Hematopoietic multipotent progenitor cell treated with erythropoietin and hydrocortisone succinate and interleukin-3 and kit ligand, for 15 days (in vitro differentiated cells): ENCODE measurements around the gene CAMK1G.

Experiments
- DNase-seq: peaks from one replicate; pipeline ENCODE4 v3.0.0-alpha.2; 2015; ENCODE audit warnings: low spot score

Gene CAMK1G

DNA sequence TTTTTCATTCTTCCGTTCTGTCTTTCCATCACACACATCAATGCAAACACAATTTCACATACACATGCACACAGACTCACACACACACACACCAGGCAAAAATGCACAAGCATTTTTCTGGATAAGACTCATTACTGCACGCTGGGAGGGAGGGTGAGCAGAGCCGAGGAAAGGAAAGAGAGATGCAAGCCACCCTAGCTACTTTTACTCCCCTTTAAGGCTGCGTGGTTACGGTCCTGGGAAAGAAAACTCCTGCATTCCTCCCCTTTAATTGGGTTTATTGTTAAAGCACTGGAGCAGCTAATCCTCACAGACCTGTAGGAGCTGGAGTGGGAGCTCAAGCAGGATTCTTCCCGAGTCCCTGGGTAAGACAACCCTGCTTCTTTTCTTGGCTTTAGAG is at the start of gene CAMK1G:
CAMK1G (plus strand) TSS at position 307 of the 400 bp plus-strand sequence. CDS start 11,270 bp downstream, outside the sequence.
- no peak for DNase-seq

DNA sequence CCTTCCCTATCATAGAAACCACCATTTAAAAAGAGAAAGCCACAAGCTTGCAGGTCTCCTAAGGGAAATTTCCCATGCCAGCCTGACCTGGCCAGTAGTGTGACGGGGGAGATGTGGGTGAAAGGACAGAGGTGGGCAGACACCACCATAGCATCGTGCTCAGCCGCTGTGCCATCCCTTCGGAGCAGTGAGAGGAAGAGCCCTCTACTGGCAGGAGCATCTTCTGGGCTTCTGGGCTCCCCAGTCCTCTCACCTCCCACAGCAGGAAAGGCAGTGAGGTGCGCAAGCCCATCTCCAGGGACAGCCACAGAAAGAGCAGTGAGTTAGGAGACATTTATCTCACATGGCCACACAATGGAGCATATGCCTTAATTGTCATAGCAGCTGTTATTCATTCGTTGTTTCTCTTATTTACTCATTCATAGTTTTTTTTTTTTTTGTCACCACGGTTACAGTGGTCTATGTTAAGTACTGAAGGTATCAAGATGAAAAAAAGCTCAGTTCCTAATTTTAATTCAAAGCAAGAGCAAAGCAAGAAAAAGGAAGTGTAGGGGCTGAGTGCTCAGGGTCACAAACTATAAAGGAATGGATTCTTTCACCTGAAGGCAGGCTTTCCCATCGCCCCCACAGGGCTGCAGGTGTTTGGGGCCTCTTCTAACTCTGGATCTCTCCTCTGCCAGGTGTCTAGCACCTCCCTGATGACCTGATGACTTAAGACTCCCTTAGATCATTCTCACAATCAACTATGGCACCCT is 48.8 kb upstream of the CAMK1G start:
- DNase-seq: no peak

DNA sequence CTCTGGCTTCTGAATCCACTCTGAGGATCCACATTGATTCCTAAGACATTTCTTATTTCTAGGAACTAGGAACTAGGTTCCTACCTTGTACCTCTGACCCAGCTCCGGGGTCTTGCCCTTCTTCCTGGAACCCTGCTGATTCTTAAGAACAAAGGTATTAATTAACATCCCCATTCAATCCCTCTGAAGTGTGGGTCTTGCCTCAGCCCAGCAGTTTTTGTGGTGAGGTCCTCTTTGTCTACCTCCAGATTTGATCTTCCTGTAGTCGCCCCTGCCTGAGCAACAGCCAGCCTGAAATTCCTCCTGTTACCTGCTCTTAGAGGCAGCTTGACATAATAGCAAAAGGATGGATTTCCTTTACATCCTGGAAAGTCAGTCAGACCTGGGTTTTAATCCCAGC is 46.7 kb upstream of the CAMK1G start:
- DNase-seq: no peak

DNA sequence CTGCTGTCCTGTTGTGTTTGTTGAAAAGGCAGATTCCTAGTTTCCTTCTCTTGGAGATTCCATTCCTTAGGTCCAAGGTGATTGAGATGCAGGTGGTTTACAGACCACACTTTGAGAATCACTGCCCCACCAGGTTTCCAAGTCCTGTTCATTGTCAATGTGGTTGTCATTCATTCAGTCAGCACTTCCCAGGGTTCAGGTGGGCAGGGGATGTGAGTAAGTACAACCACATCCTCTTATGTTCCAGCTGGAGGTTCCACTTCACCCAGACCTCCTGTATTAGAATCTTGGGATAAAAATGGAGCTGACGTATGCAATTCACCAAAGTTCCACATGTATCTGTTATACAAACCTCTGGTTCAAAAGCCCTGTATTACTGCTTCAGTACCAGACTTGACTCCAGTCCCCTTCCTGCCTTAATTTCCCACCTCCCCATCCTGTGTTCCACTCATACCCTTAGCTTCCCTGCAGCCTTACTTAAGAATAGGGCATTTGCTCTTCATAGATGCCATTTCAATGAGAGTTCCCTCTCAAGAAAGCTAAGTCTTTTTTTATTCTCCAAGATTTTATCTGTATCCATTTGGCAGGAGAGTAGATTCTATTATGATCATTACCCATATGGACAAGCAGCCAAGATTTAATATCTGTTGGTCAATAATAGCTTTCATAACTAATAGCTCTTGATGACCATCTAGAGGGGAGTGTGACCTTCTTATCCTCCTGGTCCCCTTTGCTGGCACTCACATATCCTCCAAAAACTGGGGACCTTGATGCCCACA is 46.0 kb upstream of the CAMK1G start:
- DNase-seq: no peak

DNA sequence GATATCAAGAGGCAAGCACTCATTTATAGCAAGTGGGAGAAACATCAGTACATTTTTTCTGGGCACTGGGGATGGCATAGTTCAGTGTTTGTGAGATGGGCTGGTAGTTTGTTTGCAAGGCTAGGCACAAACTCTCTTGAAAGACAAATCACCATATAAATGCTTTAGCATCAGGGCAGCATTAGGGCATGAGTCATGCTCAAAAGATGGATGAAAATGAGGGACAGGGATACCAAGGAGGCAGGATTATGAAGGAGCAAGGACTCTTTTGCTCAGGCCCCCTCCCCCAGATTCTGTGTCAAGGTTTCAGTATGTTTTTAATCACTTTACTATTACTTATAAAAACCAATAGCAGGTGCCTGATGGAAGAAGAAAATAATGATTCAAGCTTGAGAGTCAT is 43.9 kb upstream of the CAMK1G start:
- DNase-seq: no peak

DNA sequence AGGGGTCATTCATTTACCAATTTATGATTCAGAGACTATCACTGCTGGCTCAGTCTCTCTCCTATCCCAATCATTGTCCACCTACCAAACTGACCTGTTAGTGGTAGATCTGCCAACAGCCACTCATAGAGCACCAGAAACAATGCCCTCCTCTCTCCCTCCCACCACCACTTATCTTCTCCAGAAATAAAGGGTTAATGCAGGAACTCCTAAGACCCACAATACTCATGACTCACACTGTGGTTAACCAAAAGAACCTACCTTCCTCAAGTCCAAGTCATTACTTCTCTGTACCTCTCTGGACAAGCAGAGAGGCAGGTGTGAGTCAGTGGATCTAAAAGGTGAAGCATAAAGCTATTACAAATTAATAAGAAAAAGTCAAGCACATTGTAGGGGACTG is 40.9 kb upstream of the CAMK1G start:
- DNase-seq: no peak

DNA sequence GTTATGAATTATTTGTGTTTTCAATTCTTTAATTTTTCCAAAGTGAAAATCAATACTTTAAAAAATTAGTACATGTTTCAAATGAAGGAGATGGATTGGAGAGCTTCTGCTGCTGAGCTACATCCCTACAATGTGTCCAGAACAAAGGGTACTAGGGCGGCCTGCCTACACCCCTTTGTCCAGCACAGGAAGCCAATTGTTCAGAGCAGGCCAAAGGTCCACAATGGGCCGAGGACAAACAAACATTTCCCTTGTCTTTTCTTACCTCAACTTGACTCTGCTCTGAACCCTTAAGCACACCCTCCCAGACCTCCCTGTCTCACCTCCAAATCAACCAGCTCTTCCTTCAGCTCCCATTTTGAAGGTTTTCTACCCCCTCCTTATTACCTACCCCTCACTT is 39.4 kb upstream of the CAMK1G start:
- DNase-seq: no peak

DNA sequence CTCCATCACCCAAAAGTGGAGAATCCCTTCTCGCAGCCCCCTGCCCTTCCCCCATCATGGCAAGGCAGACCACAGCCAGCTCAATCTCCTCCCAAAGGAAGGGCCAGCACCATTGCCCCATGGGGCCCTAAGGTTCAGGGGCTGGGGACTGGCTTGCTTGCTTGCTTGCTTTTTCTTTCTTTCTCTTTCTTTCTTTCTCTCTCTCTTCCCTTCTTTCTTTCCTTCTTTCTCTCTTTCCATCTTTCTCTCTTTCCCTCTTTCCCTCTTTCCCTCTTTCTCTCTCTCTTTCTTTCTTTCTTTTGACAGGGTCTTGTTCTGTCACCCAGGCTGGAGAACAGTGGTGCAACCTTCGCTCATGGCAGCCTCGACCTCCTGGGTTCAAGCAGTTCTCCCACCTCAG is 38.1 kb upstream of the CAMK1G start:
- no peak for DNase-seq

DNA sequence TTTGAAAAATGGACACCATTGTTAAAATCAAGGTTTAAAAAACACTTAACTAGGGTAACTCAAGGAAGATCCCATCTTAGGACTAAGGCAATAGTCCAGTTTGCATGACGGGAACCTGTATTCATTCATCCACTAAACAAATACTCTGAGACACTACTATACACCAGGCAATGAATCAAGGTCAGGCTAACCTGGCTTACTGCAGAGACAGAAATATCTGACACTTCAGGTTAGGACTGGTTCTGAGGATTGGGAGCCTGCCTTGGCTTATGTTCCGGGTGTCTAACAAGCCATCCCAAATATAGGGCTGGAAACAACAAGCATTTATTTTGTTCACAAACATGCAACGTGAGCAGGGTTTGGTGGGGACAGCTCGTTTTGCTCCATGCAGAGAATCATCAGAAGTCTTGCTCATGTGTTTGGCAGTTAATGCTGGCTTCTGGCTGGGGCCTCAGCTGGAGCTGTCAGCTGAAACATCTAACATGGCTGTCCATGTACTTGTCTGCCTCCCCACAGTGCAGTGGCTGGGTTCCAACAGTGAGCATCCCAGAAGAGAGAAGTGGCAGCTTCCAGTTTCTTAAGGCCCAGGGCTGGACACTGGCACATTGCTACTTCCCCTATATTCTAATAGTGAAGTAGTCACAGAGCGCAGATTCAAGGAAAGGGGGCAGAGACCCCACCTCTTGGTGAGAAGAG is 37.0 kb upstream of the CAMK1G start:
- DNase-seq: no peak

DNA sequence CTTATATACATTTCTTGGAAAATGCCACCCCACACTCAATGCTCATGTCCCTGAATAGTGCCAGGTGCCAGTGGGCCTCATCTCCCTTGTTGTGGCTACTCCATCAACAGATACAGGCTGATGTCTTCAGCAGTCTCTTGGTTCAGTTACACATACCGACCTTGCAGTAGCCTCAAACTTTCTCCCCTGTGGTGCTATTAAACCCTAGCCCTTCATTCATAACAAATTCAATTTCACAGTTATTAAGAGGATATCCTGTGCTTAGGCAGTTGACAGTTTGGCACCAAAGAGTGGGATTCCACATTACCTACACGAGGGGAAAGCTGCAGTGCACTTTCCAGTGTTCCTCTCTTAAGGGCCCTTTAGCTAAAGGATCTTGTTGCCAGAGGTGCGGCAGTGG is 35.9 kb upstream of the CAMK1G start:
- DNase-seq: no peak

DNA sequence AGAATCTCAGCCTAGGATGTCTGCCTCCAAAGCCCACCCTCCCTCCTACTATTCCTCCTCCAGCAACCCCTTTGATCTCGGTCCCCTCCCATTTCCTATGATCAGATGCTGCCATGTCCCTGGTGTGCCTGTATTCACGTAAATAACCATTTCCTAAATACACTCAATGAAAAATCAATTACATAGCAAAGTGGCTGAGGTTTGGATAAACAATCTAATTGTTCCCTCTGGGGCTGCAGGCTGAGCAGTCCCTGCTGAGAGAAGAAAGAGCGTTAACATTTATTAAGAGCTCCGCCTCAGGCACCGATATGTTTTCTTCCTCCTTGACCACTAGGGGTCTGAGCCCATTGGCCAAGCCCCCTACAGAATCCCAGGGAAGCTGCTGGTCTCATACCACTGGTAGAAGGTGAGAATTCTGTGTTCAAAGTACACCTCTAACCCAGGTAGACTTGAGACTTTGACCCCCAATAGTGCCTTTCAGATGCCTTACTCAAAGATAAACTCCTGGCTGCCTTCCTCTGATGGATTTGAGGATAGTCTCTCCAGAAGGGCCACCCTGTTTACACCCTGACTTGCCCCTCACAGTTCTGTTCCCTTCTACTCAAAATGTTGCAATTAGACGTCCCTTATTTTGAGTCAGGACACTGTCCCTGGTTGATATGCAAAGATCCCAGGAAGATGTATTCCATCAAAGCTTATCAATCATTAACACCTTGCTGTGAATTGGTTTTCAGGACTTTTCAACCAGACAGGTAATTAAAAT is 33.9 kb upstream of the CAMK1G start:
- DNase-seq: no peak

DNA sequence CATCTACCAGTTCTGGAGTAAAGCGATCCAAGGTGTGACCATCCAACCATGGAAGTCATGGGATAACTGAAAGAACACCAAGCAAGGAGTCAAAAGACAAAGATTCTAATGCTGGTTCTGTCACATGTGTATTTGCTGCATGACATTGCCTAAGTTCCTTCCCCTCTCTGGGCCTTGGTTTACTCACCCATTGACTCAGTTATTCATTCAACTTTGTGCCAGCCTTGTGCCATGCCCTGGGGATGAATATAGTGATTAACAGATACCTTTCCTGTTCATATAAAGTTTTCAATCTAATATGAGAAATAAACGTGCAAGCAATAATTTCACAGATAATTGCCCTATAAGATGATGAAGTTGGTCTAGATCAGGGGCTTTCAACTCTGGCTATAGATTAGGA is 33.0 kb upstream of the CAMK1G start:
- DNase-seq: no peak

DNA sequence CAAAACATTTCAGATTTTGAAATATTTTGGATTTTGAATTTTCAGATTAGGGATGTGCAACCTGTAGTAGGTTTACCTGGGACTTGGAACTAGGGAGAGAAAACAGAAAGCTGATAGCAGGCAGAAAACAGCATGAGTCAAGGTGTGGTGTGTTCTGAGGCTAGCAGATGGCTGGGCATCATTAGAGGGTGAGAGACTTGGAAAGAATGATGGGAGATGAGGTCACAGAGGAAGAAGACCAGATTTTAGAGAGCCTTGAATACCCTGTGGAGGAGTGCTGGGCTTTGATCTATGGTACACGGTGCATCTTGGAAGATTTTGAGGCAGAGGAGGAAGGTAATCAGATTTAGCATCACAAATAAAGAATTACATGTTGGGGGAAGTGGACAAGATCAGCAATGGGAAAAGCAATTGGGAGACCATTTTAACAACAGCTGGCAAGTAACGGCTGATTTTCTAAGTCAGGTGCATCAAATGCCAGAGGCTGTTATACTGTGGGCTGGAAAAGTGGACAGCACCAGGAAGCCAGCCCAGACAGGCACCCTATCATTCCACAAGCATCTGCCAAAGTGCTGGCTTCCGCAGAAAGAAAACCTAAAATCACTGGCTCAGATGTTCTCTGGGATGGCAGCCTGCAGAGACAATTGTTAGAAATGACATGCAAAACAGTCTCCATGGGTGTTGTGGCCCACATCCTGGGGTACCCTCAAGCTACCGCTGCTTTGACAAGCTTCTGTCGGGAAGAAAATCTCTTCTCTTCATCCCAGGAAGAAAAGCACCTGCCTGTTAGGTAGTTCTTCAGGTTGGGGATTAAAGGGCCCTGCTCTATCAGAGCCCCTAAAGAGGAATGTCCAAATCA is 30.9 kb upstream of the CAMK1G start:
- no peak for DNase-seq

DNA sequence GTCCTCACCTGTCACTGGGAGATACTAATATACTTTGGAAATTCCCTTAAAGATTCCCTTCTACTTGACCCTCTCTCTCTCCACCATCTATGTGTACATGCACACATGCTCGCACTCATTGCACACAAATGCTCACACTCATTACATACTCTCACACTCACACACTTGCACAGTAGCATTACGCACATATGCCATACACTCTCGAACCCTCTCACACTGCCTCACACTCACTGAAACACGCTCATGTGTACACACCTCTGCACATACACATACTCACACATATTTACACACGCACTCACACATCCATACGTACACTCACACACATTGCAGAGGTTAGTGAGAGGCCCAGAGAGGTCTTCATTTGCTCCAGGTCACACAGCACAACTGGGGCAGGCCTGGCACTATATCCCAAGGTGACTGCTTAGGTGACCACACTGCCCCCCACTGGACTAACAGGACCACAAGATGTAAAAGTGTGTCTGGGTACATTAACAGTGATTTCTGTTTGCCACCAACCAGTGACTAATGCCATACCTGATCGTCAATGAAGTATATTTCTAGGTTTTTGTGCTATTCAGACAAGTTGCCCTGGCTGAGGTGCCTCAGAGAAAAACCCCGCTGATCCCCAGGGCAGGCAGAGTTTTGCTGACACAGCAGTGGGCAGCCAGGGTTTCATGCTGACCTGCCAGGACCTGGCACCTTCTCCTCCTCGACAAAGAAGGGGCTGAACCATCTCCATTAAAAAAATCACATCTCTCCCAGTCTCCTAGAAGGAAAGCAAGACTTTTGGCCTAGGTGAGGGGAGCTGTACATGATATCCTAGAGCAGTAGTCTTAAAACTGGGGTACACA is 28.5 kb upstream of the CAMK1G start:
- no peak for DNase-seq

DNA sequence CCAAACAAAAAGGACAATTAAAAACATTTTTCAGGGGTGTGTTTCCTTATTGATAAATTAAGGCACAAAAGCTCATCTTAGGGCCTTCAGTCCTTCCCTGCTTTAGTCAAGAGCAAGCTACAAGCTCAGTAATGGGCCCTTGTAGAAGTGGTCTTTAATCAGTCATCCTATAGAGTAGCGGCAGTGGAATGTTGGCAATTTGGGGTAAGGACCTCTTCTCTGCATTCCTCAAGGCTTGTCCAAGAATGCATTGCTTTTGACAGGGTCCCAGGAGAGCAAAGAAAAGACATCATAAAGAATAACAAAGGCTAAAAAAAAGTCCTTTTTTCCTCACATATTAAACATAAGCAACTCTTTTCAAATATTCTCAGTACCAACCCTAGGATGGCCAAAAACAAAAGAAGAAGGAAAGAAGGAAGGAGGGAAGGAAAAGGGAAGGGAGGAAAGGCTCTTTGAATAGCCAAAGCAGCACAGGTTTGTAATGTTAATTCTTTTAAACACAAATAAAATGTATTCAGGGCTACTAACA is 27.3 kb upstream of the CAMK1G start:
- DNase-seq: no peak

DNA sequence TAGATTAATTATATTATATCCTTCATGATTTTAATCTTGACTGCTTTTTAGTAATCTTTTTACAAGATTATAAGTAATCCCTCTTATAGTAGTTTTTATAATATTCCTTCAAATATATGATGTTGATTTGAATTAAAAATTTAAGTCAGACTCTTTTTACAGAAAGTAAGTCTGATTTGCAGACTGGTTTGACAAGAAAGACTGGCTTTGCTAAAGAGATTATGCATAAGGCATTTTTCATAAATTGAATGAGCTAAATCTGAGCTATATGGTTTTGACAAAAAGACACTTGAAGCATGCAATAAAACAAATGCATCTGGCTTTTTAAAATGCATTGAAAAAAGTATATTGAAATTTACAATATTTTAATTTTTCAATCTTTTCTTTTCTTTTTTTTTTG is 26.3 kb upstream of the CAMK1G start:
- no peak for DNase-seq

DNA sequence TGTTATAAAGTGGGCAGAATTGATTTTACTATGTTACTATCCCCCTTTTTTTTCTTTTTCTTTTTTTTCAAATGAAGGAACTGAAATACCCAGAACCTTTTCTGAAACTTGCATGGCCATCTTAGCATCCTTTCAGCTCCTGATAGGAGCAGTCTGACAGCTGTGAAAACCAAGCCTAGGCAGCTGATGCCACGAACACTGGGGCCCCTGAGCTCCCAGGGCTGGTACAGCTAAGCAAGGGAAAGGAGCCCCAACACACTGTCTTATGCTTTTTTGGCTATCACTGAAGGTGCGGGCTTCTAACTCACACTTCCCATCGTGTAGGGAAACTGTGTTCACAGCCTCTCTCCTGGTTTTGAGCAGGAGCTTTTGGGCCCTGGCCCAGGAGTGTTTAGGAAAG is 23.0 kb upstream of the CAMK1G start:
- DNase-seq: no peak

DNA sequence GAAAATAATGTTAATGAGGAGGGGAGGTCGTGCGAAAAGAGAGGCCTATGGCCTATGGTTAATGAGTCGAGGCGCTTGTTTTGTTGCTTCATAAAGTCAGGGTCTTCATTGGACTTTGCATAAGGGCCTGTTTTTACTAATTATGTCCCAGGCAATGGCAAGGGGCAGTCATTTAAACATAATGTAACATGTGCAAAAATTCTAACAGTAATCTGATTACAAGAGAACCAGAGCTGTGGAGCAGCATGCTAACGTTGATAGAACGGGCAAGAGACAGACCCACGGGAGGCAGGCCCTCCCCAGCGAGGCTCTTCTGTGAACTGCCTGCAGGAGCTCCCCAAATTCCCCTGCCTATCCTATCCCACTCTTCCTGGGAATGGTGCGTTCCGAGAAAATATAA is 22.6 kb upstream of the CAMK1G start:
- DNase-seq: no peak

DNA sequence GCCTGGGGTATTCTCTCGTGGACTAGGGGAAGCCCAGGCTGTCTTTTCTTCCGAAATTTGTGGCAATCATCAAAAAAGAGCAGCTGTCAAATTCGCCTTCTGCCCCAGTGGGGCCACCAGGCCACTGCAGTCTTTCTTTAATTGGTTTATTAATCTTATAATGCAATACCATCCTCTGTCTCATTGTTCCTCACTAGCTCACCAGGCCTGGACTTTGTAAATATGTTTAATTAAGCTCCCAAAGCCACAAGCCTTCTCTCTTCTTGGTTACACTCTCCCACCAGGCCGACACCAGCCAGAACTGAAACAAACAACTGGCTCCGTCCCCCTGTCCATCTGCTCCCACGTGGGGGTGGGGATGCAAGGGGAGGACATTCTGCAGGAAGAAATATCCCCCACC is 22.0 kb upstream of the CAMK1G start:
- no peak for DNase-seq

DNA sequence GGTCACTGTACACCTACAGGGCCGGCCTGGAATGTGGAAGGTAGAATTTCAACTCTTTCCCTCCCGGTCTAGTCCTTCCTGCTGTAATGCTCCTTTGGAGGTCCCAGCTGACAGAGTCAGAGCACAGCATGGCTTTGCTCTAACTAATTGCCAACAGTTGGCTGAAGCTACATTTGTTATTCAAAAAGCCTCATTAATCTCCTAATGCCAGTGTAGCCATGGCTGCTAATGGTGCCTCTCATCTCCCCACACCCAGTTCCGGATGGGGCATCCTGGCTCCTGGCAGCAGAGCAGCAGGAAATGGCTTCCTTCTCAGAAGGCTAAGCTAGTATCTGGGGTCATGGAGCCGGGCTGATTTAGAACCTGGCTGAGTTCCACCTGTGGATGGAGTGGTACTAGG is 18.7 kb upstream of the CAMK1G start:
- DNase-seq: no peak
